GM19452 (cell line): ENCODE results near the gene ABCF2.

Source experiments
- ATAC-seq: cut with Tn5 transposase; IDR thresholded peaks from one replicate; pipeline ENCODE4 v1.9.1; 2021; ENCODE audit not compliant: unreplicated experiment

The ABCF2 gene

GRCh38 chr7:151195616-151196450 lies 31.2 kb downstream of the ABCF2 start:
- no peak for ATAC-seq

- ATAC-seq = no peak
Observed at GRCh38 chr7:151194188-151194587, 32.8 kb downstream of the ABCF2 start.

- ATAC-seq = no peak
Observed at GRCh38 chr7:151193203-151193978, 33.6 kb downstream of the ABCF2 start.

- no peak for ATAC-seq
Observed at GRCh38 chr7:151192002-151192539, 34.9 kb downstream of the ABCF2 start.

GRCh38 chr7:151191544-151191943 lies 35.5 kb downstream of the ABCF2 start:
- no peak for ATAC-seq

- ATAC-seq = no peak
Observed at GRCh38 chr7:151189038-151189437, 38.0 kb downstream of the ABCF2 start.

GRCh38 chr7:151188252-151188542 lies 38.8 kb downstream of the ABCF2 start:
- ATAC-seq = no peak

GRCh38 chr7:151187409-151188251 lies 39.4 kb downstream of the ABCF2 start:
- ATAC-seq = no peak

GRCh38 chr7:151186640-151187408 lies 40.2 kb downstream of the ABCF2 start, which contains the start of gene ASB10:
ASB10 (minus strand) TSS chr7:151187250; CDS start chr7:151187130, 120 bp downstream.
- no peak for ATAC-seq

- no peak for ATAC-seq
Observed at GRCh38 chr7:151185762-151186639, 41.0 kb downstream of the ABCF2 start.

- no peak for ATAC-seq
Observed at GRCh38 chr7:151181011-151181431, 46.0 kb downstream of the ABCF2 start.

GRCh38 chr7:151179946-151180345 lies 47.1 kb downstream of the ABCF2 start:
- no peak for ATAC-seq

GRCh38 chr7:151179287-151179860 lies 47.6 kb downstream of the ABCF2 start:
- ATAC-seq = no peak

- ATAC-seq = no peak
Observed at GRCh38 chr7:151178831-151179230, 48.2 kb downstream of the ABCF2 start.

GRCh38 chr7:151178236-151178635 lies 48.8 kb downstream of the ABCF2 start:
- ATAC-seq = no peak

- ATAC-seq = no peak
Observed at GRCh38 chr7:151177310-151177709, 49.7 kb downstream of the ABCF2 start.

GRCh38 chr7:151176401-151176800 lies 50.6 kb downstream of the ABCF2 start:
- no peak for ATAC-seq

- no peak for ATAC-seq
Observed at GRCh38 chr7:151175793-151176311, 51.2 kb downstream of the ABCF2 start.
